ENCODE results near the gene BPTF.
"Not testable (repeated sequence)": the region's sequence is repeated elsewhere in the genome, so short reads cannot be mapped to it uniquely, and the experiment has no call there.

Gene BPTF

GRCh38 chr17:67834634-67835033, 9.3 kb downstream of the BPTF start:
- no peak for DNase-seq (ENCODE audit: low read depth in 2 of 2)

- no peak for DNase-seq (ENCODE audit: low read depth in 2 of 2)
Measured at GRCh38 chr17:67836205-67836987, 11.1 kb downstream of the BPTF start.

- no peak for DNase-seq (ENCODE audit: low read depth in 2 of 2)
Measured at GRCh38 chr17:67837965-67838364, 12.7 kb downstream of the BPTF start.

DNA sequence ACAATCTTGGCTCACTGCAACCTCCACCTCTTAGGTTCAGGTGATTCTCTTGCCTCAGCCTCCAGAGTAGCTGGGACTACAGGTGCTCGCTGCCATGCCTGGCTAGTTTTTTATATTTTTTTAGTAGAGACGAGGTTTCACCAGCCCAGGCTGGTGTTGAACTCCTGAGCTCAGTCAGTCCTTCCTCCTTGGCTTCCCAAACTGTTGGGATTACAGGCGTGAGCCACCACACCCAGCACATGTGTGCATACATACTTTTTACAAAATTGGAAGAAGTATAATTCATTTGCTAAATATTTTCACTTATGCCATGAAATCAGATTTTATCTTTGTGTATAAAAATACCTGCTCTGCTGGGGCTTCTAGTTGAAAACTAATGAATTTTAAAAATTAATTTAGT, 13.2 kb downstream of the BPTF start:
- DNase-seq (ENCODE audit: low read depth in 2 of 2) = no peak

- no peak for DNase-seq (ENCODE audit: low read depth in 2 of 2)
Measured at GRCh38 chr17:67841992-67842391, 16.7 kb downstream of the BPTF start.

GRCh38 chr17:67842648-67843047, 17.3 kb downstream of the BPTF start:
- DNase-seq (ENCODE audit: low read depth in 2 of 2) = no peak

DNA sequence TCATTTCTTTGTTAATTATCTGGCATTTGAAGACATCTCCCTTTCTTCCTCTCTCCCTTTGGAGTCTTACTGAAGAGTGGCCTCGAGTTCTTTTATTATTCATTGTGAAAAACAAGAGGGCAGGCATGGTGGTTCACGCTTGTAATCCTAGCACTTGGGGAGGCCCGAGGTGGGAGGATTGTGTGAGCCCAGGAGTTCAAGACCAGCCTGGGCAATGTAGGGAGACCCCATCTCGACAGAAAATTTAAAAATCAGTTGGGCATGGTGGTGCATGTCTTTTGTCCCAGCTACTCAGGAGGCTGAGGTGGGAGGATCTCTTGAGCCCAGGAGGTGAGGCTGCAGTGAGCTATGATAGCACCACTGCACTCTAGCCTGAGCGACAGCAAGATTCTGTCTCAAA, 20.1 kb downstream of the BPTF start:
- no peak for DNase-seq (ENCODE audit: low read depth in 2 of 2)

DNA sequence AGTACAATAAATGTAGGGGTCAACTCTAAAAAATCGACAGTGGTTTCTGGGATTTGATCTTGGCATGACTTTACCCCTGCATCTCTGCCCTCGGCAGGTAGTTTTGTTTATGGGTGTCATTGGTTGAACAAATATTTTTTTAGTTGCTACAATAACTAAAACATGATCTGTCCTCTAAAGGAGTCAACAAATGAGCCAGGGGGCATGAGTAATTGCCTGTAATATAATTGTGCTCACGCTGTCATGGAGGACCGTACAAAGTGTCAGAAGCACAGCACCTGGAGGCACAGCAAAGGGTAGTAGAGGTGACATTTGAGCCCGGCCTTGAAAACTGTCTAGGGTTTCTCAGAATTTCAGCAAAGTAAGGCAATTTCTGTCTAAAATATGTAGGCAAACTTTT, 22.9 kb downstream of the BPTF start:
- DNase-seq (ENCODE audit: low read depth in 2 of 2) = not testable (repeated sequence)

- not testable (repeated sequence) for DNase-seq (ENCODE audit: low read depth in 2 of 2)
Measured at GRCh38 chr17:67848846-67849245, 23.5 kb downstream of the BPTF start.

GRCh38 chr17:67850991-67851631, 25.8 kb downstream of the BPTF start:
- no peak for DNase-seq (ENCODE audit: low read depth in 2 of 2)

DNA sequence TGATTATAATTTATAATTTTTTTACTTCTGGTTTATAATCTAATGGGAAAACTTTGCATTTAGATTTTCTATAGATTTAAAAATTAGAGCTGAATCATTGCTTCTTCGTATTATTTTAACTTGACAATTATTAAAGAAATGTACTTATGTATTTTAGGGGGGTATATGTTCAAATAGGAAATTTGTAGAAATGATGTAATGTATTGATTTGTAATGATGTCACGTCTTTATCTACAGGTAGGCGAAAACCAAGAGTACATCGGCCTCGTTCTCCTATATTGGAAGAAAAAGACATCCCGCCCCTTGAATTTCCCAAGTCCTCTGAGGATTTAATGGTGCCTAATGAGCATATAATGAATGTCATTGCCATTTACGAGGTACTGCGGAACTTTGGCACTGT, 28.4 kb downstream of the BPTF start:
- no peak for DNase-seq (ENCODE audit: low read depth in 2 of 2)

DNA sequence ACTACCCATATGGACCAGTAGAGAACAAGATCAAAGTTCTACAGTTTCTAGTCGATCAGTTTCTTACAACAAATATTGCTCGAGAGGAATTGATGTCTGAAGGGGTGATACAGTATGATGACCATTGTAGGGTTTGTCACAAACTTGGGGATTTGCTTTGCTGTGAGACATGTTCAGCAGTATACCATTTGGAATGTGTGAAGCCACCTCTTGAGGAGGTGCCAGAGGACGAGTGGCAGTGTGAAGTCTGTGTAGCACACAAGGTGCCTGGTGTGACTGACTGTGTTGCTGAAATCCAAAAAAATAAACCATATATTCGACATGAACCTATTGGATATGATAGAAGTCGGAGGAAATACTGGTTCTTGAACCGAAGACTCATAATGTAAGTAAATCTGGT, 29.1 kb downstream of the BPTF start:
- no peak for DNase-seq (ENCODE audit: low read depth in 2 of 2)

GRCh38 chr17:67855504-67856324, 30.4 kb downstream of the BPTF start:
- DNase-seq (ENCODE audit: low read depth in 2 of 2) = no peak

DNA sequence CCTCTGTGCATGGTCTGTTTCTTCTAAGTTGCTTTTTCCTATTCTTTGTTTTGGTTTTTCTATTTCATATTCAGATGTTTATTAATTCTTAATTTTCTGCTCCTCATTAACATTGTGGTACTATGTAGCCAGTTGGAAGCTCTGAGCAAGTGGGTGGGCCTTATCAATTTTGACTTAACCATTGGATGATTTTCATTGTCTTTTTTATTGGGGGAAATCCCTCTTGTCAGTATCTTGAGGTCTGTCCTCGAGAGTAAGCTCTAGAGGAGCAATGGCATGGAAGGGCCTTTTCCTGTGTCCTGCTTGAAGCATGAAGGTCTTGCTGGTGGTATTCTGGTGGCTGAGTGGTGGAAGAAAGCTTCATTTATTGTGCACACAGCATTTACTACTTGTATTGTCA, 31.1 kb downstream of the BPTF start:
- DNase-seq (ENCODE audit: low read depth in 2 of 2) = not testable (repeated sequence)

DNA sequence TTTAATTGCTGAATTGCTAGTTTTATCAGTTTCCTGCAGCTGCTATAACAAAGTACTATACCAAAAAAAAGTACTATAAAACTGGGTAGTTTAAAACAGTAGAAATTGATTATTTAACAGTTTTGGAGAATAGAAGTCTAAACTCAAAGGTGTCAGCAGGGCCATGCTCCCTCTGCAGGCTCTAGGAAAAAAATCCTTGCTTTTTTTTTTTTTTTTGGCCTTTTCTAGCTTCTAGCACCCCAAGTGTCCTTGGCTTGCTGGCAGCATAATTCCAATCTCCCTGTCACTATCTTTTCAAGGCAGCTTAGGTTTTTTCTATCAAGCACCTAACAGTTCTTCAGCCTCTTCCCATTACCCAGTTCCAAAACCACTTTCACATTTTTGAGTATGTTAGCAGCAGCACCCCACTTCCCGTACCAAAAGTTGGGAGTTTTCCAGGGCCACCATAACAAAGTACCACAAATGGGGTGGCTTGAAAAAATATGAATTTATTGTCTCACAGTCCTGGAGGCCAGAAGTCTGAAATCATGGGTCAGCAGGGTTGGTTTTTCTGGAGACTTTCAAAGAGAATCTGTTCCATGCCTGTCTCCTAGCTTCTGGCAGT, 37.4 kb downstream of the BPTF start:
- no peak for DNase-seq (ENCODE audit: low read depth in 2 of 2)

- DNase-seq (ENCODE audit: low read depth in 2 of 2) = no peak
Measured at GRCh38 chr17:67863624-67864247, 38.4 kb downstream of the BPTF start.

- no peak for DNase-seq (ENCODE audit: low read depth in 2 of 2)
Measured at GRCh38 chr17:67865438-67865837, 40.1 kb downstream of the BPTF start.

GRCh38 chr17:67867591-67867990, 42.3 kb downstream of the BPTF start:
- DNase-seq (ENCODE audit: low read depth in 2 of 2) = no peak

DNA sequence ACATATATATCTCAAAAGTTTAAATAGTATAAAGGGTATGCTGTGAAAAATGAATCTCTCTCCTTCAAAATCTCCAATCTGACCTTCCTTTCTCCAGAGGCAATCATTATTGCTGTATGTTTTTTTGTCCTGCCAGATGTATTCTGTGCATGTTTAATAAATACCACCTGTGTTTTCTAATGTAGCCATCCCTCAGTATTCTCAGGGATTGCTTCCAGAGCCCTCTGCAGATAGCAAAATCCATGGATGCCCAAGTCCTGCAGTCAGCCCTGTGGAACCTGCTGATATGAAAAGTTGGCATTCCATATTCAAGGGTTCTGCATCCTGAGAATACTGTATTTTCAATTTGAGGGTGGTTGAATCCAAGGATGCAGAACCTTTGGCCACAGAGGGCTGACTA, 42.9 kb downstream of the BPTF start:
- DNase-seq (ENCODE audit: low read depth in 2 of 2) = no peak

DNA sequence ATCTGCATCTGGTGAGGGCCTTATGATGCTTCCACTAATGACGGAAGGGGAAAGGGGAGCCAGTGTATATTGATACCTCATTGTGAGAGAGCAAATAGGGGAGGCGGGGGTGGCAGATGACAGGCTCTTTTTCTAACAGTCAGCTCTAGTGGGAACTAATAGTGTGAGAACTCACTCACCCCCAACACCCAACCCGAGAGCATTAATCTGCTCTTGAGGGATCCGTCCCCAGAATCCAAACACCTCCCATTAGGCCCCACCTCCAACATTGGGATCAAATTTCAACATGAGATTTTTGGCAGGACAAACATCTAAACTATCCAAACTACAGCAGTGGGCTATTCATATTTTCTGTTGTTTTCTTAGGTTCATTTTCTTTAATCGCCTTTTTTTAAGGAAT, 54.4 kb downstream of the BPTF start:
- no peak for DNase-seq (ENCODE audit: low read depth in 2 of 2)

DNA sequence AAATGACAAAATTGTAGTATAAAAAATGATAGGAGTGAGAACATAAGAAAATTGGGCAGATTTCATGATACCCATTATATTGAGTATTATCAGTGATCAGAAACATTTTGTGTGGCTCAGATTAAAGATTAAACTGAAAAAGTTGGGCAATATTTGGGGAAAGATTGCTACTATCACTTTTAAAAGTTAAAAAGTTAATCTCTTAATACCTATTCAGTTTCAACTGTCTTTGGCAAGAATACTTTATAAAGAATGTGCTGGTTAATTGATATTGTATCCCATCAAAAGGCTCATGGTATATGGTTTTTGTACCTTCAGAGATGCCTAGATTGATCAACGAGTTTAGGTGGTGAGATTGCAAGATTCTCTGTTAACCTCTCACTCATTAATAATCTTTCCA, 55.8 kb downstream of the BPTF start:
- no peak for DNase-seq (ENCODE audit: low read depth in 2 of 2)

DNA sequence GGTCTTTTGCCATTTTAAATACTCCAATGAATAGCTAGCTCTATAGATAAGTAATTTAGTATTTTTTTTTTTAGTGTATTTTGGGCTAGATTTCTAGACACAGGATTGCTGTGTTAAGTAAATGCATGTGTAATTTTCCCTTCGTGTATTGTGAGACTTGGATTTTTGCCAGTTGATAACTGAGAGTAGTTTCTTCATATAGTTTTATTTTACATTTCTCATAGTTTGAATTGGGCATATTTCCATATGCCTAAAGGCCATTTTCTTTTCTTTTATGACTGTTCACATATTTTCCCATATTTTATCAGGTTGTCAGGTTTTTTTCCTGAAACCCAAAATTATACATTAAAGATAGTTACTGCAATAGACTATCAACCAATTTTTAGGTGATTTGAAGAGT, 59.4 kb downstream of the BPTF start:
- DNase-seq (ENCODE audit: low read depth in 2 of 2) = no peak

All from stimulated activated CD8-positive, alpha-beta memory T cell treated with anti-CD3 and anti-CD28 coated beads, Interleukin-2, amount 100 ng/mL, for 1 hour (primary cell).